ENCODE data around the gene TRAPPC11.

- TF ChIP-seq MAX (IDR thresholded peaks at IDR 0.05) (no peak), REST (IDR thresholded peaks at IDR 0.05) (no peak), SP1 (IDR thresholded peaks at IDR 0.05) (no peak), CTCF (IDR thresholded peaks at IDR 0.05; ENCODE audit: low read depth, low read length, missing input control) (no peak), ZBTB33 (IDR thresholded peaks at IDR 0.05) (no peak), JUND (IDR thresholded peaks at IDR 0.05) (no peak), RXRA (IDR thresholded peaks at IDR 0.05) (no peak), ATF3 (IDR thresholded peaks at IDR 0.05) (no peak), TAF1 (conservative IDR thresholded peaks at IDR 0.05) (no peak), YY1 (IDR thresholded peaks at IDR 0.05) (no peak), EGR1 (IDR thresholded peaks at IDR 0.05; ENCODE audit: low read depth in 2 of 2) (no peak)
These were observed 22.0 kb downstream of the TRAPPC11 start for GRCh38 chr4:183681119-183681518.

Data from liver (tissue), 3 donors.